GM12873 (cell line): ENCODE measurements around the gene STXBP6.

Experiments
- TF ChIP-seq, protein P1 (sequence below): IDR thresholded peaks from 2 replicates; pipeline ENCODE4 v1.5.1; 2012; ENCODE audit warnings: low read depth, mild to moderate bottlenecking, moderate library complexity, low read length, control low read depth; ENCODE audit not compliant: insufficient read depth; ENCODE audit errors: missing control alignments

Gene STXBP6

DNA sequence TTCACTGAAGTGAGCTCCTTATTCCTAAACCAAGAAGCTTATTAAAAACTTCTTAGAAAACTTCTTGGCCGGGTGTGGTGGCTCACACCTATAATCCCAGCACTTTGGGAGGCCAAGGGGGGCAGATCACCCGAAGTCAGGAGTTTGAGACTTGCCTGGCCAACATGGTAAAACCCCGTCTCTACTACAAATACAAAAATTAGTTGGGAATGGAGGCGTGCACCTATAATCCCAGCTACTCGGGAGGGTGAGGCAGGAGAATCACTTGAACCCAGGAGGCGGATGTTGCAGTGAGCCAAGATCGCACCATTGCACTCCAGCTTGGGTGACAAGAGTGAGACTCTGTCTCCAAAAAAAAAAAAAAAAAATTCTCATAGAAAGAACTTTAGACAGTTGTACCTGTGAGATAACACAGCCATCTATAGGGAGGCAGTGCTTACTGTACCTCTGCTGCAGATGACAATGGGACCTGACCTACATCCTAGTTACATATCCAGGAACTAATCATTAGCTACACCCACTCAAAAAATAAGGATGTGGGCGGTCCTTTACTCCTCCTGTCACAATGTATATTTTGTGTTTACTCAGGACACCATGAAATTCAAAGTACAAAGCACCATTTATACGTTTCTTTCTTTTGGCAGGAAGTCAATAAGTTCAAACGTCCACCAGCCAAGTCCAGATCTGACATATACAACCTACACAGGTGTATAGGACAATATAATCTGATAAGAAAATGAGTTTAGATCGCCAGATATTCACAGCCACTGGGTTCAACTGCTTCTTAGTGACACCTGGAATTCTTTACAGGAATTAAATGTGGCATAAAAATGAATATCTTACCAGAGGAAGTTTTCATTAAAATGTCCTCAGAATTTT is 14.9 kb downstream of the STXBP6 start:
- TF ChIP-seq, protein P1, sequence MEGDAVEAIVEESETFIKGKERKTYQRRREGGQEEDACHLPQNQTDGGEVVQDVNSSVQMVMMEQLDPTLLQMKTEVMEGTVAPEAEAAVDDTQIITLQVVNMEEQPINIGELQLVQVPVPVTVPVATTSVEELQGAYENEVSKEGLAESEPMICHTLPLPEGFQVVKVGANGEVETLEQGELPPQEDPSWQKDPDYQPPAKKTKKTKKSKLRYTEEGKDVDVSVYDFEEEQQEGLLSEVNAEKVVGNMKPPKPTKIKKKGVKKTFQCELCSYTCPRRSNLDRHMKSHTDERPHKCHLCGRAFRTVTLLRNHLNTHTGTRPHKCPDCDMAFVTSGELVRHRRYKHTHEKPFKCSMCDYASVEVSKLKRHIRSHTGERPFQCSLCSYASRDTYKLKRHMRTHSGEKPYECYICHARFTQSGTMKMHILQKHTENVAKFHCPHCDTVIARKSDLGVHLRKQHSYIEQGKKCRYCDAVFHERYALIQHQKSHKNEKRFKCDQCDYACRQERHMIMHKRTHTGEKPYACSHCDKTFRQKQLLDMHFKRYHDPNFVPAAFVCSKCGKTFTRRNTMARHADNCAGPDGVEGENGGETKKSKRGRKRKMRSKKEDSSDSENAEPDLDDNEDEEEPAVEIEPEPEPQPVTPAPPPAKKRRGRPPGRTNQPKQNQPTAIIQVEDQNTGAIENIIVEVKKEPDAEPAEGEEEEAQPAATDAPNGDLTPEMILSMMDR, result no peak

- TF ChIP-seq, protein P1, result no peak
Measured at GRCh38 chr14:25033358-25033757, 16.6 kb downstream of the STXBP6 start.

DNA sequence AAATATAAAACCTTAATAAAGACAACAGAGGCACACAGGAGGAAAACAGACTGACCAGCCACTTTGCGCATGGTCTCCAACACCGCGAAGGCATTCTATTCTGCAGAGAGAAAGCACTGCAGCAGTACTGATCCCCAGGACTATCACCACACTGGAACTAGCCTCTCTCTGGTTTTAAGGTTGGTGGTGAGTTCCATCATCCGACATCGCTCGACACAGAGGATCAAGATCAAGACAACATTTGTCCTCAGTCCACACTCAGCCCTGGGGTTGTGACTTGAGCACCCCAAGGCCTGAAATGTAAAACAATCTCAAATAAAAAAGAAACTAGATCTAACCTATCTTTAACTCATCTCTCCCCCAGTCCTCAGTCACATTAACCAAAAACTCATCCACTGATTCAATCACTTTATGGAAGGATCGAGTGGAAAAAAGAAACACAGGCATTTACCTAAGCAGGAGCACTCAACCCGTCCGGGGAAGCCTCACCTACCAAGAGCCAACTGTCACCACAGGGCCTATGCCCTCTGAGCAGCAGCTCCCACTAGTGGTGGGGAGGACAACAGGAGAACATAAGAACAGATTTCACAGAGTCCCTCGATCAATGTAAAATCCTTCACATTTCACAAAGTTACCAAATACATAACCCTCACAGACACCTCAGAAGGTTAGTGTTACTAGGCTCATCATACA is 17.7 kb downstream of the STXBP6 start:
- TF ChIP-seq, protein P1, result peak; percentile 60

DNA sequence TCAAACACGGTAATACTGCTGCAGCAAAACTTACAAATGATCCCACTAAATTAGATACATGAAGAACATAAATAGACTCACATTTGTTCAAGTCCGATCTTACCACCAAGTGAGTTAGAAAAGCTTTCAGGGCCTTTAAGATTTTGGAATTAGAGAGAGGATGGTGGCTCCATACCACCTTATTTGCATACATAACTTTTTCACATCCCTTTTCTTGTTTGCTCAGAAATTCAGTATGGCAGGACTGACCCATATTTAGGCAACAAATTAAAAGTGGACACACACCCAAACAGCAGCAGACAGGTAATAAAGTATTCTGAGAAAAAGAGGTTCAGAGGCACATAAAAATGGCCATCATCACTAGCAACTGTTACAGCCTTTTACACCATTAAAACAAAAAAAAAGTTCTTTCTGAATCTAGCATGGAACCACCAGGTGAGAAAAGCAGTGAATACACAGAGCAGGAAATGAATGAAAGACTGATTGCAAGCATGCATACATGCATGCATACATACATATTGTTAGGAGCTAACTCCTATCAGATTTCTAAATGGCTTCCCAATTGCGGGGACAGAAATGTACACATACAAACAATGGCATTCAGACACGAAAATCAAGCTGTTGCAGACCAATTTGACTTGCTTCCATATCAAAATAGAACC is 23.3 kb downstream of the STXBP6 start:
- TF ChIP-seq, protein P1, result no peak

- TF ChIP-seq, protein P1, result no peak
Measured at GRCh38 chr14:25019892-25020291, 30.1 kb downstream of the STXBP6 start.

DNA sequence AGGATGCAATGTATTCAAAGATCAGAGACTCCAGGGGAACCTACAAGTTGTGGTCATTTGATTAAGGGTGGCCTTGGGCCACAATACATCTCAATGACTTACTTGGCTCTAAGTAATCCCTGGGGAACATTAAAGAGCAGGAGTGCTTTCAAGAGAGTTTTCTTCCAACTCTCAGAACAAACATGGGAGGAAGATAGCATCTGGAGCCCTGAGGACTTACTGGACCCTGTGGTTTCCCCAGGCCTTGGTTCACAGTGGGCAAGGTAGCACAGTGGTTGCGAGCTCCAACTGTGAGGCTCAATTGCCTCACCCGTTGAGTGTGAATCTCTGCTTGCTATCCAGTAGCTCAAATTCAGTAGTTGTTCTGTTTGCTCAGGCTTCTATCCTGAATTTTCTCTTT is 32.4 kb downstream of the STXBP6 start:
- TF ChIP-seq, protein P1, result no peak

- TF ChIP-seq, protein P1, result no peak
Measured at GRCh38 chr14:25015761-25016160, 34.2 kb downstream of the STXBP6 start.
